Measurements from ENCODE around the gene GPR78.

Gene GPR78

DNA sequence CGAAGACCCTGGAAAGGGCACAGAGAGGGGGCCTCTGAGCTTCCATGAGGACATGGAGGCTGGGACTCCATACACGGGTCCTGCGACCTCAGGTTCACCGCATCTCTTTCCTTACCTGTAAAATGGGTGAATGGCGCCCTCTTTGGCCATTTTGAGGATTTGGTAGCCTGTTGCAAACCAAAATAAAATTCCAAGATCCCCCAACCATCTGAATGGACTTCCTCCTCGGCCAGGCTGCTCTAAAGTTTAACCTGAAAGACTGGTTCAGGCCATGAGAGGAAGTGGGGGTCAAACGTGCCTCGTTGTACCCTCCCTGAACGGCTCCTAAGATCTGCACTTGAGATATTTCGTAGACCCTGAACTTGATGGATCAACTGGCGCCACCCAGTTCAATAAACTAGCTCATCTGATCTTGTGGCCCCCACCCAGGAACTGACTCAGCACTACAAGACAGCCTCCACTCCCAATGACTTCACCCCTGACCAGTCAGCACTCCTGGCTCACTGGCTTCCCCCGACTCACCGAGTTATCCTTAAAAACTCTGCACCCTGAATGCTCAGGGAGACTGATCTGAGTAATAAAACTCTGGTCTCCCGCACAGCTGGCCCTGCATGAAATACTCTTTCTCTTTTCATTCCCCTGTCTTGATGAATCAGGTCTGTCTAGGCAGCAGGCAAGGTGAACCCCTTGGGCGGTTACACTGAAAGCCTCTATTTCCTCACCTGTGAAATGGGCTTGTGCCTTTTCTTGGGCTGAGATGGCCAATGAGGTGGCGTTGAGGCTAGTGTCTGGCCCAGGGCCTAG, 32.9 kb upstream of the GPR78 start:
- peak; percentile 89 for DNase-seq

DNA sequence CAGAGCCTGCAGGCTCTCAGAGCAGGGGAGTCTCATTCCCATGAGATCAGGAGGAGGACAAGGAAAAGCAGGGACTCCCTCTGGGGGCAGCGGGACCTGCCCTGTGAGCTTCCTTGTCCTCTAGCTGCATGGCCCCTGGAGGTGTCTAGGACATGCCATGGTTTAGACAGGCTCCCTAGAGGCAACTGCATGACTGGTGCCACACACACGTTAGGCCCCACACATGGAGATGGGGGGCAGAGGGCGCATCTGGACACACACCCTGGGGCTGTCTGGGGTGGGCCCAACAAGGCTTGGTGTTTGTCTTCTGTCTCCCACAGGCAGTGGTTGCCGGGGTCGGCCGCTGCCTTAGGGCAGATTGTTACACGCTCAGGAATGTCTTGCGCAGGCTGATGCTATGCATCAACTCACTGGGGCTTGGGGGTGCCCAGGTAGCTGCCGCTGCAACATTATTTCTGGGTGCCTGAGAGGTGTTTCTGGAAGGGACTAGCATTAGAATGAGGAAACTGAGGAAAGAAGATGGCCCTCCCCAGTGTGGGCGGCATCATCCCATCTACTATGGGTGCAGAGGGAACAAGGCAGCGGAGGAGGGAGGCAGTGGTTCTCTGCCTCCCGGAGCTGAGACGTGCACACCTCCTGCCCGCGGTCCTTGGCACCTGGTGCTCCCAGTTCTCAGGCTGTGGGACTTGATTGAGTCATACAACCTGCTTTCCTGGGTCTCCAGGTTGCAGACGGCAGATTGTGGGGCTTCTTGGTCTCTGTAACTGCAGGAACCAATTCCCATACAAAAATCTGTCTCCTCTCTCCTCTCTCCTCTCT, 32.1 kb upstream of the GPR78 start:
- peak; percentile 92 for DNase-seq

DNA sequence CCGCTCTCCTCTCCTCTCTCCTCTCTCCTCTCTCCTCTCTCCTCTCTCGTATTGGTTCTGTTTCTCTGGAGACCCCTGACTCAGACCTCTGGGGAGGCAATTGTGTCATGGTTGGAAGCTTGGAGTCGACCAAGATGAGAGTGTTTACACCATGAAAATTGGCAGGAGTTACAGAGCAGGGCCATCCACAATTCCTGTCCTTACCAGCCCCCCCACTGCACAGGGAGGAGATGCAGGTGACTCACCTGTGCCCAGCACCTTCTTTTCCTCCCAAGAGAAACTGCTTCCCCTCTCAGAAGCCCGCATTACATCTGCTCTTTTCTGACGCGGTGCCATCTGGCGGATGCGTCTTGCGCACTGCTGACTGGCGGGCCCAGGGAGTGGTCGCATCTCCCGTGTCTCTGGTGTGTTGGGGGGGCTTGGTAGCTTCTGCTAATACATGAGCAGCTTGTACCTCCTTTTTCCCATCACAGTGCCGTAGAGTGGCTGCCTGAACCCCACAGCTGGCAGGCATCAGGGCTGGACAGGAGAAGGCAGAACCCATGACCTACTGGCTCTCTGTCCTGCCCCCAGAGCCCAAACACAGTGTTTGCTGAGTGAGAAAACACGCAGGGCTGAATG, 31.4 kb upstream of the GPR78 start:
- DNase-seq, result no peak

DNA sequence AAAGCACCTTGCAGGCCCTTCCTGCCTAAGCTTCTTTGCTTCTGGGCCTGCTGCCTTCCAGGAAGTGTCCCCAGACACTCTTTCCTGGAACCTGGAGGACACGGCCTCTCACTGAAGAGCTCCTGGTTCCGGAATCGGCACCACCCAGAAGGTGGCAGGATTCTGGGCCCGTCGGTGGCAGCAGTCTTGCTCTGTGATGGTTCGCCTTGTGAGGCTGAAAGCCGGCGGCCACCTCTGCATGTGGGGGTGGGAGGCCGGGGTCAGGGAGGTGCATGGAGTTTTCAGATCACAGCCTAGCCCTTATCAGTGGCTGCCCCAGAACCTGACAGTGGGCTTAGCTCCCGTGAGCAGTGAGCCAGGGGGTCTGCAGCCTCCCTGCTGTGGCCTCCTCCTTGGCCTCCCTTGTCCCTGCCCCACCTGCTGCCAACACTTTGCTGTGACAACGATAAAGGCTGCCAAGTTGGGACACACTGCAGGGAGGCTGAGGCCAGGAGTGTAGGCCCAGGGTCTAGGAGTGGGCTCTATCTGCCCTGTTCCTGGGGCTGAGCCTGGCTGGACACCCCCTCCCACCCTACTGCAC, 30.8 kb upstream of the GPR78 start:
- DNase-seq, result no peak

DNA sequence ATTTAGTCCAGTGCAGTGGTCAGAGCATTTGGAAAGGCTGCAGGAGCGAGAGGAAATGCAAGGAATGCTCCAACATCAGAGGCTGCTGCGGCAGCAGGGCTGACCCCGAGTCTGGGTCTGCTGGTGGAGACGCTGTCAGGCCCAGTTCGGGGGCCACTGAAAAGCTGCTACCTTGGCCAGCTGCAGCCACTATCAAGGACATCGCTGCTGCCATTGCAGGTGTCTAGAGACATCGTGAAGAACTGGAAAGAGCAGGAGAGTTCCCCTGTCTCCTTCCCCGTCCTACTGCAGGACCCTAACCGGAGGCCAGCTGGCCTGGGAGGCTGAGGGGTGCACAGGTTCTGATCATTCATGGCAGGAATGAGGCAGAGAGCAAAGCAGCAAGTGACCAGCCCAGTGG, 29.5 kb upstream of the GPR78 start:
- DNase-seq, result no peak

DNA sequence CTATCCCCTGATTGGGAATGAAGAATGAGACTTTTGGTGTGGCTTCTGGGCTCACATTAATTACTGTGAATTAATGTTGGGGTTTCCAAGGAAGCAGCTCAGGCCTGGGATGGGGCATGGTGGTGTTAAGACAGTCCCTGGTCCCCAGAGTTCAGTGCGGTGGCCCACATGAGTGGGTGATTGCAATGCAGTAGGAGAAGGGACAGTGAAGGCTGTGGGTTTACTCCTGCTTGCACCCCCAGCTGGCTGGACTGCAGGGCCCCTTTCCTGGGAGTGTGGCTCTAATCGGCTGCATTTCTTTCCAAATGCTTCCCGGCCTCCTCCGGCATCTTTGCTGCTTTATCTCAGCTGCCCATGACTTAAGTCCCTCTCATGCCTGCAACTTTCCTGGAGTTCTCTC, 28.2 kb upstream of the GPR78 start:
- no peak for DNase-seq

DNA sequence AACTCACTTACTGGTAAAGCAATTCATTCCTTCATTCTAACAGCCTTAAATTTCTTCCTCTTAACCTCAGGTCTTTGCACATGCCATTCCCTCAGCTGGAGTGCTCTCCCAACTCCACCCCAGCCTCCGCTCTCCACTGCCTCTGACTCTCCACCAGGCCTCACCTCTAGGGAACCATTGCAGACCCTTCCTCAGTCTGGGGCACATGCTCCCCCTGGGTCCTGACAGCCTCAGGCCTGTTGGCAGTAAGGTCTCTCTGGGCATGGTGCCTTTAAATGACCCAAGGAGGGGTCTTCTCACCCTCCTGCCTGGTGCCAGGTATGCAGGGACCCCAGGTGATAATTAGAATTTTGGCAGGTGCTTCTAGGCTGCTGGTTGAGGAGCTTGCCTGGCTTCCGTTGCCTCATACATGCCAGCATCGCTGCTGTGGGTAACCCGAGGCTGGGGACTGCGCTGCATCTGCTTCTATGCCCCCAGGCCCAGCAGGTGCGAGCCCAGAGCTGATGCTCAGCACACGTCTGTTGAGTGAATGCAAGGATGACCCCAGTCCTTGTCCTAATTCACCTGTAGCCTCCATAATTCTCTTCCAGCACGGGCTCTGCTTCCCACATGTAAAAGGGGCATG, 27.5 kb upstream of the GPR78 start:
- no peak for DNase-seq

DNA sequence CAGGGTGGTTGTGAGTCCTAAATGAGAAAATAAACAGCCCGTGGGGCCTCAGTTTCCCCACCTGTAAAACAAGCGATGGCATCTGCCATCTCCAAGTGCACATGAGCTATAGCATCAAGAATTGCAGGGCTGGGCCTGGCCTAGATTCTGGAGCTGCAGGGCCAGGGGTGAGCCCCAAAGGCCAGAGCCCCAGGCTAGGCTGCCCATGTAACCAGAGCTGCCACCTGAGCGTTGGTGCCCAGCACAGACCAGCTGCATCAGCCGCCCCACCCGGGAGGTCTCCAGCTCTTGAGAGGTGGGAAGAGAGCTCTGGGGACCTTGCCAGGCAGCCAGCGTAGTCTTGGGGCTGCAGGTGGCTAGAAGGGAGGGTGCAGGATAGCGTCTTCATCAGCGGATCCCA, 27.0 kb upstream of the GPR78 start:
- no peak for DNase-seq

DNA sequence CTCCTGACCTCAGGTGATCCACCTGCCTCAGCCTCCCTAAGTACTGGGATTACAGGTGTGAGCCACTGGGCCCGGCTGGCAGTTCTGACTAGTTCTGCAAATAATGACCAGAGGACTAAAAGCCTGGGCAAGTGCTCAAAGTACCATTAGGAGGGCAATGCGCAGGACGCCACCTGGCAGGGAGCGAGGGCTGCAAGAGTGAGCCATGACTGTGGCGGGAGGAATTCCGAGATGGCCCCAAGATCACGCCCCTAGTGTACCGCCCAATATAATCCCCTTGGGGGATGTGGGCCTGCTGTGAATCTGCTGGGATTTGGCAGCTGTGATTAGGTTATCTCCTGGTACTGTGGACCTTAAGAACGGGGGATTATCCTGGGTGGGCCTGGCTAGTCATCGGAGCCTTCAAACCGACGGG, 26.2 kb upstream of the GPR78 start:
- no peak for DNase-seq

DNA sequence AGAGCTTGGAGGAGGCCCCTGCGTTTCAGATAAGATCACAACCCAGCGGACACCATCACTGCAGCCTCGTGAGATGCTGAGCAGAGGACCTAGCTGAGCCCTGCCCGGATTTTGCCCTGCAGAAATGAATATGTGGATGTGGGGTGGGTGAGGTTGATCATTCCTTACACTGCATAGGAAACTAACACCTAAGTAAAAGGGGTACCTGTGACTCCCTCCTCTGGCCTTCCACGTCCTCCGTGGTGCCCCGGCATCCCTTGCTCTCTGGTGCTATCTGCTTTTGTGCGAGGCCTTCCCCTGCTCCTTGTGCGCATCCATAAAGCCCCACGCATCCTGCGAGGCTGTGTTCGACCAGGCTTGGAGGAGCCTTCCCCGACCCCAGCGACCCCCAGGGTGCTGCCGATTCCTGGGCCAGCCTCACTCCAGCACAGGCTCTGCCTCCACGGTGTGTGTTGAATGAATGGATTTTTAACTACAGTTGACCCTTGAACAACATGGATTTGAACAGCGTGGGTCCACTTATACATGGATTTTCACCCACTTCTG, 25.6 kb upstream of the GPR78 start:
- DNase-seq, result no peak

DNA sequence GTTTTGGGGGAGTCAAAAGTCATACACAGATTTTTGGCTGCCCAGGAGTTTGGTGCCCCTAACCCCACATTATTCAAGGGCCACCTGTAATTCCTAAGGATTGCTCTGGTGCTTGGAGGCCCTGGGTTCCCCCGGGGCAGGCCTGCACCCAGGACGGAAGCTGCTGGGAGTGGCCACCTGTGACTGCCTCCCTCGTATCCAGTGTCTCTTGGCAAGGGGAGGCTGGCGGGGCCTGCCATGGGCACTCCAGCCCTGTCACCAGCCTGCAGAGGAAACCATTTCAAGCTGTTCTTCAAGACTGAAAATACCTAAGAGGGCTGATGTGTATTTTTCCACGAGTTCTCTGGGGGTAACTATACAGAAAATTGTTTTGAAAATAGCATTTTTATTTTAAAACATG, 24.5 kb upstream of the GPR78 start:
- no peak for DNase-seq

DNA sequence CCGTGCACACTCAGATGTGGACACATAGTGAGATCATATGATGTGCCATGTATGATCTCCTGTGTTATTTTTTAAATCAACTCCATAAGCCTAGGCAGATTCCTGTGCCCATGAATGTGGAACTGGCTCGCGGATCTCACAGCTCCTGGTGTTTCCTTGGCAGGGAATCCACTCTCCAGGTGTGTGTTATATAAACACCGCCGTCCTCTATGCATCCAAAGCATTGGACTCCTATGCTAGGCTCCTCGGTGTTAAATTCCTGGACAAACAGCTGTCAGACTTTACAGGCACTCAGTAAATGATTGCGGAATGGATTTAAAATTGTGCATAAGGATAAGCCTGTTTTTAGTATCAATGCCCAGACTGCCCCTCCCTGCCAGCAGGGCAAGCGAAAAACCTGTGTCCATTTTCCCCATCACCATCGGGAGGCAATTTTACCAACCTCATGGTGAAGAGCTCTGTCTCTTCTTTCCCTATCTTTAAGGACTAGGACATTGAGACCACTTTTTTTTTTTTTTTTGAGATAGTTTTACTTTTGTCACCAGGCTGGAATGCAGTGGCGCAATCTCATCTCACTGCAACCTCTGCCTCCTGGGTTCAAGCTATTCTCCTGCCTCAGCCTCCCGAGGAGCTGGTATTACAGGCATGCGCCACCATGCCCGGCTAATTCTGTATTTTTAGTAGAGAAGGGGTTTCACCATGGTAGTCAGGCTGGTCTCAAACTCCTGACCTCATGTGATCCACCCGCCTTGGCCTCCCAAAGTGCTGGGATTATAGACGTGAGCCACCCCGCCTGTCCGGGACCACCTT, 23.6 kb upstream of the GPR78 start:
- peak; percentile 68 for DNase-seq

DNA sequence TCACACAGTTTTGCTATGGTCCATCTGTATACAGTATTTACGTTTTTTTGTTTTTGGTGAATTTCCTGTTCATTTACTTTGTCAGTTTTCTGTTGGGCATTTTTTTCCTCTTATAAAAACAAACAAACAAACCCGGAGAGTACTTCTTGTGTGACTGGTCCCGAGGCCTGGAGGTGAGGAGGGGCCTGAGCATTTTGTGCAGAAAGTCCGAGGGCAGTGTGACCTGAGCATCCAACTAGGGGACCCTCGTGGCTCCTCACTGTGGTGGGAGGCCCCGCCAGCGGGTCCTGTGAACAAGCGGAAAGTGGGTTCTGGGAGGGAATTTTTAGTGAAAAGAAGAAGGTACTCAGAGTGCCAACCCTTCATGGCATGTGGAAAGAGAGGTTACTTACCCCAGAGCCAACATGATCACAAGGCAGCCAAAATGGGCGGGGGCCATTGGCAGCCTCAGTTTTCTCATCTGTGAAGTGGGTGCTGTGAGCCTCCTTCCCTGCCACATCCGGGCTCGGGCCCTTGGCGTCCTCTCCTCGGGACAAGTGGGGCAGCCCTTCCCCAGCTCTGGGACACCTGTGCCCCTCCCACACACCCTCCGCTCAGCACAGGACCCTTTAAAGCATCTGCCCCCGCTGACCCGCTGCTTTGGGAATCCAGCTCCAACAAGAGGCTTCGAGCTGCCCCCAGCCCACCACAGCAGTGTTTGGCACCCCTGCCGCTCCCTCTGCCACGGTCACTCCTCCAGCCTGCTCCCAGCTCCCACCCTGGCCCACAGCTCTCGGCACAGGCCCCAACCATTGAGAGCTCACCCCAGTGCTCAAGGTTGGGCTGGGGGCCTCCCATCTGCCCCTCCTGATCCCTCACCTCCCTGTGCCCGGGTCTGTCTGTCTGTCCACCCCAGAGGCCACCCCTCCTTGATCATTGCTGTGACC, 22.8 kb upstream of the GPR78 start:
- DNase-seq, result no peak

DNA sequence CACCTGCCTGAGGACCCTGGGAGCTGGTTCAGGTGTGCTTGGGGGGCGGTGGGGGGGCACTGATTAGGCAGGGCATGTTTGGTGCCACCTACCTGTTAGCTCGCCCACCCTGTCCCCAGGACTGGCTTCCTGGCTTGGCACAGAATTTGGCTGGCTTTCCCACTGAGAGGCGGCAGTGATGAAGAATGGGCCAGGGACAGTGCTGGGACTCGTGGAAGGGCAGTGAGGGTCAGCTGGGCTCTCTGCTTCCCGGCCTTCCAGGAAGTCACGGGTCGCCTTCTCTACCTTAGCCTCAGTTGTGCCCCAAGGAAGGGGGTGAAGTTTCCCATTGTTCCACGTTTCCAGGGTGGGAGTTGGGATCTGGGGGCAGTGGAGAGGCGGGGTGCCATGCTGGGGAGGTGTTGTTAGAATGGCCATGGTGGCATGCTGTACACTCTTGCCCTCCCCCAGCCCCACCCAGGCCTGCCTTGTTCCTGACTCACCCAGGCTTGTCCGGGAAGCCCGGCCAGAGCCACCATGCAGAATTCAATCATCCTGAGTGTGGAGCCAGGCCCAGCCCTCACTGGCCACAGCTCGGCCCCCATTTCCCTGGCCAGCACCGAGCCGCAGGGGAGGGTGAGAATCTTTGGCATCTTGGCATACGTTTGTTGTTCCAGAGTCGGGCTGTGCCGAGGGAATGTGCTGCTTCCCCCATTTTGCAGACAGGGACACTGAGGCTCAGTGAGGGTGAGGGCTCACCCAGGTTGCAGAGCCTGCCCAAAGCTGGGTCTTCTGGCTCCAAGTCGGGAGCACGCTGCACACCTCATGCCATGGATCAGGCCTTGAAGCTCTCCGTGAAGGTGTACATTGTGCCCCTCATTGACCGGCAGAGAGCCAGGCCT, 21.9 kb upstream of the GPR78 start:
- peak; percentile 78 for DNase-seq

DNA sequence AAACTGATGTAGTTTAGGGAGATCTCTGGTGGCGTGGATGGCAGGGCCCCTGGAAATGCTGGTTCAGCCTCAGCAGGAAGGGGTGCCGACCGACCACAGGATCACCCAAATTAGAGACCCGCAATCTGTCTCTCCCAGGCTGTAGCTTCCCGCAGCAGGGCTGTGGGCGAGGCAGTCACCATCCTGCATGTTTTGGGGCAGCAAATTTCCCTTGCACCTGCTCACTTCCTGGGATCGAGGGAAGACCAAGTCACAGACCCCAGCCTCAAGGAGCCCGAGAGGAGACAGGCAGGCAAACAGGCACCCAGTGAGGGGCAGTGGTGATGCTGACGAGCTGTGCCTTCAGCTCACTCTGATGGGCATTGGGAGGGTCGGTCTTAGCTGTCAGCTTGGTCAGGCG, 21.2 kb upstream of the GPR78 start:
- no peak for DNase-seq

DNA sequence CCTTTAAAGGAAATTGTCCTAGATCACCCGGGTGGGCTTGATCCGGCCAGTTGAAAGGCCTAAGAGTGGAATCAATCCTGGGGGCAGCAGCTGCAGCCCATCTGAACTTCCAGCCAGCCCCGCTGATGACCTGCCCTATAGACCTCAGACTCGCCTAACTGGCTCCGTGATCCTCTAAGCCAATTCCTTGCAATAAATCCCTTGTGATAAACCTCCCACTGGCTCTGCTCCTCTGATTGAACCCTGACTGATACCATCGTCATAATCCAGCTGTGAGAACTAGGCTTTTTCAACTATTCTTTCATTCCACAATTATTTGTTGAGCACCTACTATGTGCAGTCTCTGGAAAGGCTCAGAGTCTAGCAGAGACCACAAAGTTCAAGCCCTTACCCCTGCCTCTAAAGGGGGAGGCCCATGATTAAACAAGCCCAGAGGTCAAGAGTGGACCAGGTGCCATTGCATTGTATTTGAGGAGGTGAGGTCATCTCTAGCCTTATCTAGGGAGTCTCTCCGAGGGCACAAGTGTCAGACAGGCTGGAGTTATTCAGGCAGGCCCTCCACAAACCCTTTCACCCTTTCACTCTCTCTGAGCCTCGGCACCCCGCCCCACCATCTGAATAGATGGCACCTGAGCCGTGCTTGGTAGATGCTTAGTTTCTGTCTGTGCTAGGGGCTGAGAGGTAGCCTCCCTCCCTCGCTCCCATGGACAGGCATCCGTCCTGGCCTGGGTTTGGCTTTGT, 20.5 kb upstream of the GPR78 start:
- no peak for DNase-seq

DNA sequence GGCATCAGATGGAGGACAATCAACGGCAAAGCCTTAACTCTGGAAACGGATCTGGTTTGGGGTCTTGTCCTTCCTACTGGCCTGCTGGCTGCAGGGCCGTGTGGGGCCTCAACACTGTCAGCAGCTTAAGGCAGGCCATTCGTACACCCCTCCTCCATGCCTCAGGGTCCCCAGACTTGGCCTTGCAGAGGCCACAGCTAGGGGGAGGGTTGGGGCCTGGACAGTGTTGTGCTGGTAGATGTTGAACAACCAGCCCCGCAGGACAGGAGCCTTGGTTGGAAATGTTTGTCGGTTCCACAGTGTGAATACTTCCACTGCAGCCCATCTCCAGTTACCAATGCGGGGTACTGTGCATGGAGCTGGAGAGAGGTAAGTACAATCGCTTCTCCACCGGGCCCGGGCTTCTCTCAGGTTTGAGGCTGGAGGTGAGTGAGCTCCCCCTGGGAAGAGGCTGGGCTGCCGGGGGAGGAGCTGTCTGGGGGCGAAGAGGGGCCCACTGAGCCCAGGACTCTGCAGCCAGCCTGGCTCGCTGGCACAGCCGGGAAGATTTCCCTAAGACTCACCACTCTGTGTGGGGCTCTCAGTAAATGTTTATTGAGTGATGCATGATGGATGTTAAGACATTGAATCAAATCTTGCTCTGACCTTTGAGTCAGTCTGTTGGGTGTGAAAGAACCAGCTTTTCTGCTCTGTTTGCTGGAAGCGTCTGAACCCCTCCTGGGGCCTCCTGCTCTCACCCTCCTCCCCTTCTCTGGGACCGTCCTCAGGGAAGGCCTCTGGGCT, 19.7 kb upstream of the GPR78 start:
- DNase-seq, result peak; percentile 53

DNA sequence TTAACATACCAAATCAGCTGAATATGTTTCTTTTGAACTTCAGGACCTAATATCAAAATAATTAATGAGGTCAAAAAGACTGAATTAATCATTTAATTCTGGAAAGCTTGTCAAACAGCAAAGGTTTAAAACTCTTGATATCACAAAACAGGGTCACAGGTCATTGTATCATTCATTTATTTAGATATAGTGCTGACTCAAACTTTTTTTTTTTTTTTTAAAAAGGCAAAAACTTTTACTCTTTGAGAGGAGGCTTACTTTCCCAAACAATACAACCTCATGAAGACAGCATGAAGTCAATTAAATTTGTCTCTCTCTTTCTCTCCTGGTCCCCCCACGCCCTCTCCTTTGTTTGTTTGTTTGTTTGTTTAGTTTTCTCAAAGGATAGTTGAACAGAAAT, 15.6 kb upstream of the GPR78 start:
- DNase-seq, result no peak
